ENCODE results near the gene SUMO3.
A peak's percentile ranks its signal among the peaks of the same experiment; 100 is the strongest.
"Not testable (repeated sequence)": the region's sequence is repeated elsewhere in the genome, so short reads cannot be mapped to it uniquely, and the experiment has no call there.

Gene SUMO3

GRCh38 chr21:44846485-44847260 lies 28.8 kb upstream of the SUMO3 start:
- no peak for DNase-seq (ENCODE audit: low spot score)

GRCh38 chr21:44846224-44846484 lies 28.3 kb upstream of the SUMO3 start:
- no peak for DNase-seq (ENCODE audit: low spot score)

- peak; percentile 92 for DNase-seq (ENCODE audit: low spot score)
These were observed 27.8 kb upstream of the SUMO3 start for GRCh38 chr21:44845418-44846223.

DNA sequence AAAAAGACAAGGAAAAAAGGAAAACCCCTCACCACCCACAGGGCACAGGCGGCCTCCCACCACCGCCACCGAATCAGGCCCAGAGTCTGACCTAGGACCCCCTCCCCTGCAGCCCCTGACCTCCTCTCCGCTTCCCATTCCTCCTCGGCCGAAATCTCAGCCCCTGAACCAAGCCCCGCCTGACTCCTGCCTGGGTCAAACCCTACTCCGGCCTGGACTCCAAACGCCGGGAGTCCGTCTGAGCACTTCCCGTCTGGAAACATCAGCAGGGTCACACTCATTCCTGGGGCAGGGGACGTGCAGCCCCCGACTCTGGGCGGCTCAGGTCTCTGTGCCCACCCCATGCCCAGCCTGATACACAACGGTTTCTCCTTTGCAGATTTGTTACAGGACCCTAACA lies 26.4 kb upstream of the SUMO3 start:
- peak; percentile 45 for DNase-seq (ENCODE audit: low spot score)

DNA sequence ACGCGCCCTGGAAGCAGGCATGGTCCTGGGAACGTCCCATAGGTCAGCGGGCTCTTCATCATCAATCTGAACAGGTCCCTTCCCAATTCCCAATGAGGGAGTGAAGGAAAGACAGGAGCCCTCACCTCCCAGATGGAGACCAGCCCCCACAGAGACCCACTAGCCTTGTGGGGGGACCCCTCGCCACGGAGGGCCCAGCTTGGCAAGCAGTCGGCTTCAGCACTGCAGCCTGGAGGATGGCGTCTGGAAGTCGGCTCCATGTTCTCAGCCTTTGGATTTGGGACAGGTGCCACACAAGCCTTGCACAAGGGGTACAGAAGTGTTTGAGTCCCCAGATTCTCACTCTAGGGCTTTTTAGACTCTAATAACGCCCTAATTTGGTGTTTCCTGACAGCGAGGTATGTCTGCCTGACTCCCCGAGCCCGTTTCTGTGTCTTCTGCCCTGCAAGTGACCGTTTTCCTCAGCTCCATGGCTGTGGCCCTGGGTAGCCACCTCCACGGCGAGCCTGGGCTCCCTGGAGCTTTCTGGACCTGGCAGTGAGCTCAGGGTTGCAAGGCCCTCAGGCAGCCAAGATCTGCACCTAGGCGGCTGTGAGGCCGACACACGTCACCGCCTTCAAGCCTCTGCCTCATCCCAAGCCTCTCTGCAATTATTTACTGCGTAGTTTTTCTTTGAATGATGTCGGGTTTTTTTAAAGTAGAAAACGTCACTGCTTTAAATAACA lies 25.0 kb upstream of the SUMO3 start:
- DNase-seq (ENCODE audit: low spot score) = no peak

DNA sequence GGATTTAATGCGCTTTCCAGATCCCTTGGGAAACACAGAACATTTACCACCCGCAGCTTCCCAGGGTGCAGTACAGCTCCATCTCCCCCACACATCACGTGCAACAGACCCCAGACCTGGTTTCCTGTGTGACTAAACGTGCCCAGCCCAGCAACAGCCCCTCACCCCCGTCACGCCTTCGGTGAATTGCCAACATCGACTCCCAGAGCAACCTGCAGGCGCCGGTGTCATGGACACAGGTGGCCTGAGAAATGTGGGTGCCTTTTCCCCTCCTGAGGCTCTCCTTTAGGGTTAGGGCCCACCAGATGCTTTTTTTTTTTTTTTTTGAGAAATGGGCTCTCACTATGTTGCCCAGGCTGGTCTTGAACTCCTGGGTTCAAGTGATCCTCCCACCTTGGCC lies 24.2 kb upstream of the SUMO3 start:
- no peak for DNase-seq (ENCODE audit: low spot score)

- DNase-seq (ENCODE audit: low spot score) = no peak
These were observed 22.9 kb upstream of the SUMO3 start for GRCh38 chr21:44840771-44841170.

DNA sequence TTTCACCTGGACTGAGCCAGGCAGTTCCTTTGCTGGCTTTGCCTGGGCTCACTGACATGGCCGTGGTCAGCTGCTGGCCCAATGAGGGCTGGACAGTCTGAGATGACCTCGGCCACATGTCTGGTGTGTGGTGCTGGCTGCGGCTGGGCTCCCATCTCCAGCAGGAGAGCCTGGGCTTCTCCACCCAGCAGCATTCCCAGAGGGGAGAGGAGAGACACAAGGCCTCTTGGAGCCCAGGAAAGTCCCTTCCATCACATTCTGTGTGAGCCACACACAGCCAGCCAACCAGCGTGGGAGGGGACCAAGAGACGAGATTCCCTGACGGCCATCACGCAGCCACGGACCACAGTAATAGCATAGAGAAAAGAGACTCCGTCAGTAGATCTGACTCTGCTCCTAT lies 21.1 kb upstream of the SUMO3 start:
- no peak for DNase-seq (ENCODE audit: low spot score)

GRCh38 chr21:44838039-44838895 lies 20.4 kb upstream of the SUMO3 start:
- DNase-seq (ENCODE audit: low spot score) = no peak

GRCh38 chr21:44837537-44837936 lies 19.7 kb upstream of the SUMO3 start:
- no peak for DNase-seq (ENCODE audit: low spot score)

- no peak for DNase-seq (ENCODE audit: low spot score)
These were observed 19.0 kb upstream of the SUMO3 start for GRCh38 chr21:44836666-44837471.

DNA sequence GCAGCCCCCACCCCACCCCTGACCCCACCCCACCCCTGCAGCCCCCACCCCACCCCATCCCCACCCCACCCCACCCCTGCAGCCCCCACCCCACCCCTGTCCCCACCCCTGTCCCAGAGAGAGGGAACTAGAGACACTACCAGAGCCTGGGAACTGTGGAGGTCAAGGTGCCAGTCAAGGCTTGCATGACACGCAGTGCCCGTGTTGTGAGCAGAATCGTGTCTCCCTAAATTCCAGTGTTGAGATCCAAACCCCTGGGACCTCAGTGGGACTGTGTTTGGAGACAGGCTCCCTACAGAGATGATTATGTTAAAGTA lies 18.4 kb upstream of the SUMO3 start:
- no peak for DNase-seq (ENCODE audit: low spot score)

DNA sequence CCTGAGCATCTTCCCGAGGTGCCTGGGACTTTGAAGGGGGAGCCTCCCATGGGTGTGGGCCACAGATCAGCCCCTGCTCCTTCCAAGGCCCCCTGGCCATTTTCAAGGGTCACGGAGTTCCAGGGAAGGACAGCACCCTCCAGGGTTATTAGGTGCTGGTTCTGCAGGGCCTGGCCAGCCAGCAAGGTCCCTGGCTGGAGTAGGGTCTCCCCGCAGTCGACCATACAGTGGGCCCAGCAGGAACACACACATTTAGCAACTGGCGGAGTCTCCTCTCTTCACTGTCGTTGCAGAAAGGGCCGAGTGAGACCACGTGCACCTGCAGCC lies 17.7 kb upstream of the SUMO3 start:
- no peak for DNase-seq (ENCODE audit: low spot score)

- no peak for DNase-seq (ENCODE audit: low spot score)
These were observed 17.2 kb upstream of the SUMO3 start for GRCh38 chr21:44834951-44835646.

DNA sequence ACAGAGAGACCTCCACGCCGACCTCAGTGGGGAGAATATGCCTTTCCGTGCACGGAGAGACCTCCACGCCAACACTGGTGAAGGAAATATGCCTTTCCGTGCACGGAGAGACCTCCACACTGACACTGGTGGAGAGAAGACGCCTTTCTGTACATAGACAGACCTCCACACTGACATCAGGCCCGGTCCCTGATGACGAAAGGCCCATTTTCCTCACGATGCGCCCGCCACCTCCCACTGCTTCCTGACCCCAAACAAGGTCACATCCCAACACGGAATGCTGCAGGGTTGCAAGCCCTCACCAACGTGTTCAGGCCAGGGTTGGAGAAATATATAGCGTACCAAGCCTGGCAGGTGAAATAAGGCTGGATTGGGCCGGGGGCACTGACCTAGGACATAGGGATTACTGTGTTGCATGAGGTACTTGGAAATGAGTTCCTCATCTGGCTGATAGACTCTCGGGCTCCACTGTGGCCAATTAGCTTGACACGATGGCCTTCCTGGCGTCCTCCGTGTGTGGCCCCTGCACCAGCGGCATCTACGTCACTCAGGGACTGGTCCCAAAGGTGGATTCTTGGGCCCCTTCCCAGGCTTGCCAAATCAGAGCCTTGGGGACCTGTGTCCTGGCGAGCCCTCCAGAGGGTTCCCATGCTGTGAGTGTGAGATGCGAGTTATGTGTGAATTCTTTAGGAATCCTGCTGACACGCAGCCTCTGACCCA lies 16.5 kb upstream of the SUMO3 start:
- DNase-seq (ENCODE audit: low spot score) = no peak

GRCh38 chr21:44833663-44834062 lies 15.8 kb upstream of the SUMO3 start:
- DNase-seq (ENCODE audit: low spot score) = no peak

GRCh38 chr21:44832516-44833255 lies 14.8 kb upstream of the SUMO3 start:
- not testable (repeated sequence) for DNase-seq (ENCODE audit: low spot score)

- no peak for DNase-seq (ENCODE audit: low spot score)
These were observed 13.5 kb upstream of the SUMO3 start for GRCh38 chr21:44831227-44831860.

GRCh38 chr21:44829507-44830092 lies 11.7 kb upstream of the SUMO3 start:
- DNase-seq (ENCODE audit: low spot score) = no peak
